H1 (cell line): ENCODE results near the gene UMAD1.

Experiments used
- EP300 ChIP-seq, 2 experiments: IDR thresholded peaks; 1 replicate in 1 of 2; 2 replicates in 1 of 2; pipeline ENCODE4 v1.6.1; 2011 to 2012; ENCODE audit warnings: low read depth in 2 of 2, low read length in 2 of 2, mild to moderate bottlenecking in 2 of 2, borderline replicate concordance in 1 of 2, inconsistent platforms in 1 of 2, moderate library complexity in 1 of 2
- JUN ChIP-seq: IDR thresholded peaks from 2 replicates; pipeline ENCODE4 v1.6.1; 2011; ENCODE audit warnings: low read depth, mild to moderate bottlenecking, improper control_type of control experiment, low read length
- KDM5A ChIP-seq: fragments of 200-600 bp; IDR thresholded peaks from 2 replicates; pipeline ENCODE4 v1.7.1; 2012; ENCODE audit warnings: mild to moderate bottlenecking, low read length, inconsistent platforms, mixed read lengths
- SAP30 ChIP-seq: fragments of 300-600 bp; sonication (generic); IDR thresholded peaks from 2 replicates; pipeline ENCODE4 v1.7.1; 2012; ENCODE audit warnings: low read length, moderate library complexity, mild to moderate bottlenecking, inconsistent platforms; ENCODE audit not compliant: insufficient read depth, insufficient replicate concordance

DNA sequence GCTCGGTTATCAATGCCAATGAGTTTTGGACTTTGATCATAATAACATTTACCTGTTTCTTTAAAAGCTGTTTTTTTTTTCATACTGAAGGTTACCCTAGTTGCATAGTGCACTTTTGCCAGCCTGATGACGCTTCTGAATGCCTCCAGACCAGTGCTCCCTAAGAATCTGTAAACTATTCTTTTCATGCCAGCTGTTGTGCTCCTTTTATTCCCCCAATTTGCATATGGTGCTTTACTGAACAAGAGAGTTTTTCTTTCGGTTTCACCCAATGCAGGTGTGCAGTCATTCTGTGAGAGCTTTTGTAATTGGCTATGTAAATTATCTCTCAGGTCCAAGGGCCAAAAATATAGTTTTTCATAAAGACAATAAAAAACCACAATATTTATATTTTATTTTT is 279.9 kb downstream of the UMAD1 start:
- TF ChIP-seq JUN = no peak
- TF ChIP-seq KDM5A = no peak
- no peak for TF ChIP-seq EP300 (IDR thresholded peaks at IDR 0.05; ENCODE audit: borderline replicate concordance in 1 of 2, low read depth in 2 of 2, low read length in 2 of 2)
- no peak for TF ChIP-seq SAP30
